Measurements from ENCODE around the gene C16orf92.

C16orf92 gene, protein sequence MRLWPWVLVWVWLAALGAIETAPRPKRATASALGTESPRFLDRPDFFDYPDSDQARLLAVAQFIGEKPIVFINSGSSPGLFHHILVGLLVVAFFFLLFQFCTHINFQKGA

GRCh38 chr16:30022887-30023286 lies at the start of gene C16orf92:
Gene C16orf92, plus strand, starts transcription at chr16:30023198. Its CDS starts 143 bp downstream, at chr16:30023341.
- H3K4me1 Mint-ChIP-seq (ENCODE audit: low read depth), result peaks cover 3% of the 10 kb centered on the region
- no peak within 1 kb of the TSS for H3K27ac Mint-ChIP-seq
- H3K36me3 Mint-ChIP-seq, result no peaks in the 10 kb centered on the region
- no peaks in the 10 kb centered on the region for H3K9me3 Mint-ChIP-seq (ENCODE audit: low read depth)
- H3K27me3 Mint-ChIP-seq, result peaks cover 4% of the 10 kb centered on the region
- H3K4me3 Mint-ChIP-seq, result no peak within 1 kb of the TSS

DNA sequence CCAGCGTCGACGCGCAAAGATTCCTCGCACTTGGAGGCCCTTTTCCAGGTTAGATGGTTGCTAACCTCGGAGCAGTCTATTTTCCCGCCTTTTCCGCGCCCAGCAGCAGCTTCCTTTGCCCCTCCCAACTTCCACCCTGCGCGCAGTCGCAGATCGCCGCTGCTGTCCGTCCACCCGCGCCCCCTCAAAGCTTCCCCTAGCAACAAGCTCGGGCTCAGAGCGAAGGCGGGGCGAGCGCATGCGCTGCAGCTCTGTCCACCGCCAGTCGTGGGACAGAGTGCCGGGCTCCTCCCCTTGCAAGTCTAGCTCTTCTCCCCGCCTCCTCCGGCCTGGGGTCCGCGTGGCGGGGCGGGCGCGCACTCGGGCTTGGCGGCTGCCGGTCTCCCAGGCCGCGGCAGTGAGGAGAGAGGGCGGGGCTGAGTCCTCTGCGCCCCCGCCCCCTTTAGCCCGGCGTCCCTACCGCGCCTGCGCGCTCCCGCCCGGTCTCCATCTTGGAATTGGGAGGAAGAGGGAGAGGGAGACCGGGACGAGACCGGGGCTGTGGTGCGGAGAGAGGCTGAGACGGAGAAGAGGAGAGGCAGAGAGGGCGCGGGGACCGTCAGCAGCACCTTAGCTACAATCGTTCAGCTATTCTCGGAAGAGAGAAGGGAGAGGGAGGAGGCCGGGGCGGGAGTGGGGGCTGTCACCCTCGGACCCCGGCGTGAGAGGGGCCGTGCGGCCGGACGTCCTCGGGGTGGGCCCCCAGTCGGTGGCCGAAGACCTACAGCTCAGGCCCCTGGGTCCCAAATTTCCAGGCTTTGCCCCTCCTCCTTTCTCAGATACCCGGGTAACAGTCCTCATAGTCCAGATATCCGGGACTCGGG lies 49.4 kb upstream of the C16orf92 start, which contains the start of gene TAOK2:
Gene TAOK2 (plus strand): TSS at position 485 of the 863 bp plus-strand sequence. CDS start 3,905 bp downstream, outside the sequence.
- Mint-ChIP-seq H3K27ac (peak within 1 kb of the TSS; percentile 88), H3K4me1 (ENCODE audit: low read depth) (peaks cover 33% of the 10 kb centered on the region), H3K4me3 (peak within 1 kb of the TSS; percentile 94), H3K9me3 (ENCODE audit: low read depth) (no peaks in the 10 kb centered on the region), H3K36me3 (no peaks in the 10 kb centered on the region), H3K27me3 (no peaks in the 10 kb centered on the region)

DNA sequence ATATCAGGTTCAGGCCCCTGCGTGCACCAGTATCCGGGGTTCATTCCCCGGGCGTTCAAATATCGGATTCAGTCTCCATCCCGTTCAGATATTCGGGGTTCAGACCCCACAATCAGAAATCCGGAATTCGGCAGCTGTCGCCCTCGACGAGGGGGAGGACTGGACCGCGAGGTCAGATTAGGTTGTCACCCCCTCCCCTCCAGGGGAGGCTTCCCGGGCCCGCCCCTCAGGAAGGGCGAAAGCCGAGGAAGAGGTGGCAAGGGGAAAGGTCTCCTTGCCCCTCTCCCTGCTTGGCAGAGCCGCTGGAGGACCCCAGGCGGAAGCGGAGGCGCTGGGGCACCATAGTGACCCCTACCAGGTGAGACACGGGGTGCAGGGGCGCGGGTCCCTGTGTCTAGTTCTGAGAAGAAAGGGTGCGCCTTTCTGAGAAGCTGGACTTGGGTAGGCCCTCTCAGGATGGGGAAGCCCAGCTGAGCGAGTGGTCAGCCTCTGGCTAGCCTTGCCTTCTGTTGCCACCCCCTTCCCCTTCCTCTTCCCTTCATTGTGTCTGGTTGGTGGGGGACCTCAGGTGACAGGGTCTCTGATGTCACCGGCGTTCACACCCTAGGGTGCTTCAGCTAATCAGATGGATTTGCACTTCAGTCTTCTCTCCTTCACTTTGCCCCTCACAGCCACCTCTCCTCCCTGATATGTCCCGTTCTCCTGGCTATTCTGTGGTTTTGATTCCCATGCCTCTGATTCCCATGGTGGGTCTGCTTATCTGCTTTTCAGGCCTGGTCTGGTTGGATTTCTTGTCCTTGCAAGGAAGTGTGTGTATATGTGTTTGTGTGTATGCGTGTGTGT lies 48.5 kb upstream of the C16orf92 start:
- Mint-ChIP-seq H3K4me3 (peak overlapping the region; percentile 94), H3K27me3 (no peaks in the 10 kb centered on the region), H3K9me3 (ENCODE audit: low read depth) (no peaks in the 10 kb centered on the region), H3K4me1 (ENCODE audit: low read depth) (peaks cover 33% of the 10 kb centered on the region), H3K36me3 (no peaks in the 10 kb centered on the region), H3K27ac (peak overlapping the region; percentile 76)

GRCh38 chr16:29975134-29975538 lies 47.9 kb upstream of the C16orf92 start:
- peak overlapping the region; percentile 76 for H3K27ac Mint-ChIP-seq
- no peaks in the 10 kb centered on the region for H3K27me3 Mint-ChIP-seq
- peaks cover 33% of the 10 kb centered on the region for H3K4me1 Mint-ChIP-seq (ENCODE audit: low read depth)
- H3K9me3 Mint-ChIP-seq (ENCODE audit: low read depth), result no peaks in the 10 kb centered on the region
- H3K36me3 Mint-ChIP-seq, result no peaks in the 10 kb centered on the region
- H3K4me3 Mint-ChIP-seq, result peak overlapping the region; percentile 94

- H3K36me3 Mint-ChIP-seq, result peaks cover 2% of the 10 kb centered on the region
- H3K27me3 Mint-ChIP-seq, result no peaks in the 10 kb centered on the region
- H3K9me3 Mint-ChIP-seq (ENCODE audit: low read depth), result no peaks in the 10 kb centered on the region
- peaks cover 33% of the 10 kb centered on the region for H3K4me1 Mint-ChIP-seq (ENCODE audit: low read depth)
- H3K4me3 Mint-ChIP-seq, result peak overlapping the region; percentile 94
- H3K27ac Mint-ChIP-seq, result peak overlapping the region; percentile 36
Observed at GRCh38 chr16:29975811-29976511, 47.0 kb upstream of the C16orf92 start.

GRCh38 chr16:29977063-29977825 lies 45.8 kb upstream of the C16orf92 start:
- H3K27me3 Mint-ChIP-seq, result no peaks in the 10 kb centered on the region
- no peak overlapping the region for H3K4me3 Mint-ChIP-seq
- H3K27ac Mint-ChIP-seq, result peak overlapping the region; percentile 36
- H3K4me1 Mint-ChIP-seq (ENCODE audit: low read depth), result peaks cover 33% of the 10 kb centered on the region
- H3K36me3 Mint-ChIP-seq, result peaks cover 2% of the 10 kb centered on the region
- H3K9me3 Mint-ChIP-seq (ENCODE audit: low read depth), result no peaks in the 10 kb centered on the region

- H3K4me3 Mint-ChIP-seq, result no peak overlapping the region
- H3K9me3 Mint-ChIP-seq (ENCODE audit: low read depth), result no peaks in the 10 kb centered on the region
- no peak overlapping the region for H3K27ac Mint-ChIP-seq
- H3K36me3 Mint-ChIP-seq, result peaks cover 2% of the 10 kb centered on the region
- no peaks in the 10 kb centered on the region for H3K27me3 Mint-ChIP-seq
- H3K4me1 Mint-ChIP-seq (ENCODE audit: low read depth), result peaks cover 29% of the 10 kb centered on the region
Observed at GRCh38 chr16:29978081-29978480, 44.9 kb upstream of the C16orf92 start.

DNA sequence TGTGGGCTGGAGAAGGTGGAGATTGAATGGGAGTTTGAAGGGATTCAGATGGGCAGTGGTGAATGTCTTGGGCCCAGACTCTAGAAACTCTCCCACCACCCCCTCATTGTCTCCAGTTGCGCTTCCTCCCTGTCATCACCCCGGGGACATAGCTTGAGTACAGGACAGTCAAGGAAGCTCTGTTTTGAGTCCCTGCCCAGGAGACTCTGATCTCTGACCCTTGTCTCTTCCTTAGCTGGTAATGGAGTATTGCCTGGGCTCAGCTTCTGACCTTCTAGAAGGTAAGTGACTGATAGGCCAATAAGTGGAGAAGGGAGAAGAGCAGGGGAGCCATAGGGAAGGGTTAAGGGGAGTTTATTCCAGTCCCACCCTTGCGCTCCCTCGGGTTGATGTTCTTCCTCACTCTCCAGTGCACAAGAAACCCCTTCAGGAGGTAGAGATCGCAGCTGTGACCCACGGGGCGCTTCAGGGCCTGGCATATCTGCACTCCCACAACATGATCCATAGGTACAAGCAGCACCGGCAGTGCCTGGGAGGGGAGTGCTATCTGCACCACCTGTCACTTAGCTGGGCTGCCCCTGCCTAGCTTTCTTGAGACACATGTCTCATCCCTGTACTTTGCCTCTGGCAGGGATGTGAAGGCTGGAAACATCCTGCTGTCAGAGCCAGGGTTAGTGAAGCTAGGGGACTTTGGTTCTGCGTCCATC lies 44.3 kb upstream of the C16orf92 start:
- peaks cover 25% of the 10 kb centered on the region for H3K4me1 Mint-ChIP-seq (ENCODE audit: low read depth)
- no peaks in the 10 kb centered on the region for H3K9me3 Mint-ChIP-seq (ENCODE audit: low read depth)
- H3K36me3 Mint-ChIP-seq, result peaks cover 5% of the 10 kb centered on the region
- no peaks in the 10 kb centered on the region for H3K27me3 Mint-ChIP-seq
- no peak overlapping the region for H3K4me3 Mint-ChIP-seq
- H3K27ac Mint-ChIP-seq, result peak overlapping the region; percentile 34

- Mint-ChIP-seq H3K36me3 (peaks cover 5% of the 10 kb centered on the region), H3K27me3 (no peaks in the 10 kb centered on the region), H3K9me3 (ENCODE audit: low read depth) (no peaks in the 10 kb centered on the region), H3K4me3 (no peak overlapping the region), H3K27ac (no peak overlapping the region), H3K4me1 (ENCODE audit: low read depth) (no peaks in the 10 kb centered on the region)
Observed at GRCh38 chr16:29982560-29983419, 40.2 kb upstream of the C16orf92 start.

DNA sequence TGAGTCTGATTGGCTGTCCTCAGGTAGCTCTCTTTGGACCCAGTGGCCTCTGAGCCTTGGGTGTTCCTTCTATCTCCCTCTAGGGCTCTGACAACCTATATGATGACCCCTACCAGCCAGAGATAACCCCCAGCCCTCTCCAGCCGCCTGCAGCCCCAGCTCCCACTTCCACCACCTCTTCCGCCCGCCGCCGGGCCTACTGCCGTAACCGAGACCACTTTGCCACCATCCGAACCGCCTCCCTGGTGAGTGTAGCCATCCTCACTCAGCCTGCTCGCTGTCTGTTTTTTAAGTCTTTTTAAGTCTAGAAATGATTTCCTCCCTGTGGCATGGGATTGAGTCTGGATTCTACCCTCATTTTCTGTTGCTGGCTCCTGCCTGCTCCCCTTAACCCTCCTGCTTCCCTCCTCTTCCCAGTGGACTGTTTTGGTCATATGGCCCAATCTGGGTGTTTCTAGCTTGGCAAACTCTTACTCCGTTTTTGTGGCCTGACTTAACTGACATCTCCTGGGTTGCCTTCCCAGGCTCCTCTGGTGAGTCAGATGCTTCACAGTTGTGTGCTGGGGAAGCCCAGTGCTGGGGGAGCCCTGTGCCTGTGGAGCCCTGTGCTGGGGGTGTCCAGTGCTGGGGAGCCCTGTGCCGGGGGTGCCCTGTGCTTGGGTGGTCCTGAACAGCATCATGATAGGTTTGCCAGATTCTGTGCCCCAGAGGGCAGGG lies 39.4 kb upstream of the C16orf92 start:
- H3K9me3 Mint-ChIP-seq (ENCODE audit: low read depth), result no peaks in the 10 kb centered on the region
- H3K4me1 Mint-ChIP-seq (ENCODE audit: low read depth), result no peaks in the 10 kb centered on the region
- peaks cover 5% of the 10 kb centered on the region for H3K36me3 Mint-ChIP-seq
- H3K27me3 Mint-ChIP-seq, result no peaks in the 10 kb centered on the region
- H3K4me3 Mint-ChIP-seq, result no peak overlapping the region
- H3K27ac Mint-ChIP-seq, result no peak overlapping the region

GRCh38 chr16:29984137-29984763 lies 38.7 kb upstream of the C16orf92 start:
- no peaks in the 10 kb centered on the region for H3K9me3 Mint-ChIP-seq (ENCODE audit: low read depth)
- no peak overlapping the region for H3K4me3 Mint-ChIP-seq
- peaks cover 1% of the 10 kb centered on the region for H3K4me1 Mint-ChIP-seq (ENCODE audit: low read depth)
- no peaks in the 10 kb centered on the region for H3K27me3 Mint-ChIP-seq
- H3K36me3 Mint-ChIP-seq, result peaks cover 5% of the 10 kb centered on the region
- no peak overlapping the region for H3K27ac Mint-ChIP-seq

- Mint-ChIP-seq H3K4me1 (ENCODE audit: low read depth) (peaks cover 1% of the 10 kb centered on the region), H3K27me3 (no peaks in the 10 kb centered on the region), H3K9me3 (ENCODE audit: low read depth) (no peaks in the 10 kb centered on the region), H3K4me3 (no peak overlapping the region), H3K27ac (no peak overlapping the region), H3K36me3 (peaks cover 5% of the 10 kb centered on the region)
Observed at GRCh38 chr16:29984764-29985147, 38.2 kb upstream of the C16orf92 start.
